BJ (cell line): ENCODE measurements around the gene CD4. TPM values are rescaled to one million over a fixed set of nuclear protein-coding genes. Genes with fewer than 3 reads are reported as not detected.

Source experiments
- CTCF ChIA-PET: fragments of 350-600 bp; formaldehyde crosslinking; extraction: SDS; loops from one replicate; lab custom pipeline; 2021; ENCODE audit warnings: antibody characterized with exemption, inconsistent platforms; lab: Yijun Ruan, JAX
- POLR2A ChIA-PET: fragments of 300-600 bp; sonication (Branson Sonifier 250); formaldehyde crosslinking; extraction: SDS; loops from one replicate; lab custom pipeline; 2021; ENCODE audit warnings: antibody characterized with exemption; lab: Charles Lee
- DNase-seq: peaks from one replicate; pipeline ENCODE4 v3.0.0-alpha.2; 2011; ENCODE audit warnings: low read depth
- H3K27me3 ChIP-seq: 2 replicates; pipeline ENCODE4 v1.6.0; 2011; ENCODE audit warnings: low read length; ENCODE audit not compliant: control insufficient read depth, insufficient read depth
- H3K36me3 ChIP-seq: 2 replicates; pipeline ENCODE4 v1.5.1; 2011; ENCODE audit warnings: low read length; ENCODE audit not compliant: control insufficient read depth, insufficient read depth
- H3K4me3 ChIP-seq: 2 replicates; pipeline ENCODE4 v1.5.1; 2011; ENCODE audit warnings: low read depth, mild to moderate bottlenecking, control low read depth, low read length
- CTCF ChIP-seq: IDR thresholded peaks from 2 replicates; pipeline ENCODE4 v1.5.1; 2011; ENCODE audit warnings: low read depth, mild to moderate bottlenecking, control low read depth, inconsistent platforms, low read length, moderate library complexity; ENCODE audit not compliant: insufficient read depth
- polyA plus RNA-seq: library from polyadenylated mRNA; depleted of rRNA; stranded (reverse); fragments of >200 nt; gene quantifications from 2 replicates; pipeline ENCODE4 v1.2.3, GENCODE V29; 2011

Gene CD4
- polyA plus RNA-seq, 1 experiment: 0.42 TPM

GRCh38 chr12:6752921-6753771, 36.2 kb upstream of the CD4 start, which contains the start of gene MLF2:
Gene MLF2, minus strand, starts transcription at chr12:6753141. Its CDS starts 807 bp downstream, at chr12:6752334.
- H3K36me3 ChIP-seq: peaks cover 30% of the 10 kb centered on the region
- CTCF ChIA-PET: interaction anchor here (0.6 to 13.4 kb wide), 31 partner anchors 9 to 264 kb away, joined by 3 to 222 read pairs (median 7); partner anchors contain the start of genes CD4, CDCA3, COPS7A and GPR162
- no peak for TF ChIP-seq CTCF
- peak within 1 kb of the TSS; percentile 98 for H3K4me3 ChIP-seq
- DNase-seq: peak; percentile 93
- POLR2A ChIA-PET: interaction anchor here (0.6 to 1.9 kb wide), 6 partner anchors 13 to 381 kb away, joined by 3 to 14 read pairs (median 4); partner anchors contain the start of genes COPS7A and PTMS
- no peaks in the 10 kb centered on the region for H3K27me3 ChIP-seq

GRCh38 chr12:6753772-6754356, 35.5 kb upstream of the CD4 start:
- TF ChIP-seq CTCF: peak; percentile 95
- Histone ChIP-seq H3K27me3 (no peaks in the 10 kb centered on the region), H3K4me3 (no peak overlapping the region), H3K36me3 (peaks cover 24% of the 10 kb centered on the region)
- ChIA-PET POLR2A (interaction anchor here (1.0 to 1.9 kb wide), 2 partner anchors 13 to 30 kb away, joined by 3 to 14 read pairs; partner anchors contain the start of genes COPS7A and PTMS), CTCF (interaction anchor here (0.6 to 13.4 kb wide), 19 partner anchors 9 to 599 kb away, joined by 3 to 222 read pairs (median 12); partner anchors contain the start of genes CDCA3, COPS7A, GPR162 and LAG3)
- no peak for DNase-seq

DNA sequence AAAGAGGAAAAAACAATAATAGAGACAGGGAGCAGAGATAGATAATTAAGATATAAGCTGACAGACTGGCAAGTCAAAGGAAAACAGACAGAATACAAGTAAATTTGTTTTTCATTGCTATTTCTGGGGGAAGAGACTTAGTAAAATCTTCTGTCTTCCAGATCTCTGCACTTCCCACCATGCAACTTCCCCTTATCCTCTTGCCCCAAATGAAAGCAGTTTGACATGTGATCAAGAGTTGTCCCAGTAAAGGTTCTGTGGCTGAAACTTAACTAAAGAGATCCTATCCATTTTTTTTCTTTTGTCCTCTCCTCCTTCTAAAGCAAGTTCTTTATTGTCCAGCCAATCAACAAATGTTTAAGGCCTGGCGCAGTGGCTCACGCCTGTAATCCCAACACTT, 34.9 kb upstream of the CD4 start:
- Histone ChIP-seq H3K36me3 (peaks cover 19% of the 10 kb centered on the region), H3K27me3 (no peaks in the 10 kb centered on the region), H3K4me3 (no peak overlapping the region)
- CTCF ChIA-PET: interaction anchor here (0.6 to 13.4 kb wide), 14 partner anchors 8 to 600 kb away, joined by 3 to 222 read pairs (median 20); partner anchors contain the start of genes COPS7A, GPR162, LAG3 and P3H3
- TF ChIP-seq CTCF: no peak
- no peak for DNase-seq
- POLR2A ChIA-PET: interaction anchor here (1.9 kb wide), 1 partner anchor 12 kb away, joined by 14 read pairs; the partner anchor contains the start of gene PTMS

- Histone ChIP-seq H3K4me3 (no peak overlapping the region), H3K36me3 (no peaks in the 10 kb centered on the region), H3K27me3 (no peaks in the 10 kb centered on the region)
- POLR2A ChIA-PET: no interaction called here
- TF ChIP-seq CTCF: no peak
- DNase-seq: no peak
- CTCF ChIA-PET: interaction anchor here (2.0 to 13.4 kb wide), 2 partner anchors 9 to 22 kb away, joined by 5 to 222 read pairs; partner anchors contain the start of genes LAG3 and PTMS
Observed at GRCh38 chr12:6757028-6757690, 32.2 kb upstream of the CD4 start.
